GM18517 (cell line): ENCODE data around the gene CSNK2A3.
"Not testable (repeated sequence)": the region's sequence is repeated elsewhere in the genome, so short reads cannot be mapped to it uniquely, and the experiment has no call there.

Source experiments
- ATAC-seq: cut with Tn5 transposase; IDR thresholded peaks from one replicate; pipeline ENCODE4 v1.9.1; 2021; ENCODE audit warnings: mild to moderate bottlenecking, moderate library complexity; ENCODE audit not compliant: unreplicated experiment

Gene CSNK2A3

GRCh38 chr11:11352878-11353277 lies at the start of gene CSNK2A3:
Gene CSNK2A3 (minus strand): TSS chr11:11353250. CDS start chr11:11353119, 131 bp downstream.
- not testable (repeated sequence) for ATAC-seq

DNA sequence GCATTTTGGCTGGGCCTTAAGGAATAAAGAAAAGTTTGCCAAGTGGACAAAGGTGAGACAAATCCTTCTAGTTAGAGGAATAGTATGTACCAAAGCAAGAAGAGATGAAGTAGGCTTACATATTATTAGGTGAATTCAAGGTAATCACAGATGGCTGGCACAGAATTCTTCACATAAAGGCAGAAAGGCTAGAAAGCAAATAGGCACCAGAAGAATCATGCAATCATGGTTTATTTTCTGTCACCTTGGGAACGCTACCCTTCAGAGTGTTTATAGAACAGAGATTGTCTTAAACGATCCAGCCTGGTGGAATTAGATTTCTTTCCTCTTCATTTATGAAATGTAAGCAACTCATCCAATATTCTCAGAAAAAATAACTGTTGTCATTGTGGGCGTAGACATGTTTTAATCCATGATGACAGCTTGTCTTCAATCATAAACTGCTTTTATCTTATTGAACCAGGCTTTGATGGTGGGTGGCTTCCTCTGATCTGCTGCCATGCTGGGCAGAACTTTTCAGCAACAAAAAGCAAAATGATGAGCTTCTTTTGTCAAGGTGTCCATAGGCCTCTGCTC lies 49.0 kb upstream of the CSNK2A3 start:
- ATAC-seq, result no peak

DNA sequence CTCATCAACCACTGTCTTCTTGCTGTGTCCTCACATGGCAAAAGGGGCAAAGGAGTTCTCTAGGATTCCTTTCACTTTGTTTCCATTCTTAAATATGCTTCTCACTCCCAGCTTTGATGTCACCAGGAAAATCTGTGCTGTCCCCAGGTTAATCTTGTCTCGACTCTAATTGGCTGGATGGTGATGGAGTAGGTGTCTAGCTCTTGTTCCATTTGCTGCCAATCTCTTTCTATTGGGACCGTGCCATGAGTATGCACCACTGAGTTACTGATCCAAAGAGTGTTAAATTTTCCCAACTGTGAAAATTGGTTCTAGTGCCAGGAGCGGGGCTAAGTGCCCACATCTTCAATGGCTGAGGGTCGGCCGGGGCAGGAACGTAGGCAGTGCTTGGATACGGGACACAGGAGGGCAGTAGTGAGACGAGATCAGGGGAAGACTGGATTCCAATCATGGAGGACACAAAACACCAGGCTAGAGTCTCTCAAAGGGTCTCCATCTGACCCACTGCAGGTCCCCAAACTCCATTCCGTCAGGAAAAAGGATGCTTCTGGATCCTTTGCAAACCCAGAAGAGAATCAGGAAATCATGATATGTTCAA lies 47.7 kb upstream of the CSNK2A3 start:
- no peak for ATAC-seq

GRCh38 chr11:11400121-11400520 lies 47.1 kb upstream of the CSNK2A3 start:
- no peak for ATAC-seq

- no peak for ATAC-seq
Observed at GRCh38 chr11:11397781-11398180, 44.7 kb upstream of the CSNK2A3 start.

DNA sequence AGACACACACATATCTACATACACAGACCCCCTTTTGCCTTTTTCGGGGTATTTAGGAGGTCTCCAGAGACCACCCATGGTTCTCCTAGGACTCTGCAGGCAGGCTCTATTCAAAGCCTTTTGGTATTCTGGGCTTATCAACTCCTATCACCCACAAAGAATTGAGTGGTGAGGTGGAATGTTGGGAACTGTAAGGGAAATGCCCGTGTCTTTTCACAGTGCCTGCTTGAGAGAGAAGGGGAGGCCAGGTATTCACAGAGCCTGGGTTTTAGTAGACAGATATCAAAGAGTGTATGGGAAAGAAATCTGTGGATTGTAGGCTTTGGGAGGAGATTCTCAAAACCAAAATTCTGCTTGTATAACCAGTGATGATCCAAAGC lies 44.0 kb upstream of the CSNK2A3 start:
- ATAC-seq, result no peak

DNA sequence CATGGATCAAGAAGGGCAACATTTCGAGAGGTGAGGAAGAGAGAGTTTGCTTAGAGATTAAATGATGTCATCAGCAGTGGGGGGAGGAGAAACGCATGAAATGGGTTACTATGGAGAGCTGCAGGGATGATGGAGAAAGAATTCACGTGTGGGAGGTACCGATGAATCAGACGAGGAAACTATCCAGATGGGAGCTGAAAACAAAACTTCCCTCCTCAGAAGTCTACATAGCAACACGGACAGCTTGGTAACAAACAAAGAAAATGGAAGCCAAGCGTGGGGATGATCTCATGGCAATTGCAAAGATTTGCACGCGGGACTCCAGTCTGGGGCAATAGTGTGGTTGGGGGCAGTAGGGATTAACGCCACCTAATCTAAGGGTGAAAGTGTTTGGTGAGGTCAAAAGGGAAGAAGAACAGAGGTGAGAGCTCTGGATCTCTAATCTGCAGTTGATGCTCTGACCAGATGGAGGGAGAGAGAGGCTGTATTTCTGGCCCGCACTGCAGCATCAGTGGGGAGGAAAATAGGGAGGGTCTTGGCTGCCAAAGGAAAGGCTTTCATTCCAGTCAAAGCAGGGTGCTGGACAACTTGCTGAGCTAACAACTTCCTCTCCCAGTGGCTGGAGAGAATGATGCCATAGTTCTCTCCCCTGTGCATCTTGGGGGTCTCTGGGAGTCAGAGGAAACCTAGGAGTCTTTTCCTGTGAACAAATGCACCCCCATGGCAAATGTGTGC lies 43.4 kb upstream of the CSNK2A3 start:
- no peak for ATAC-seq

GRCh38 chr11:11395126-11395525 lies 42.1 kb upstream of the CSNK2A3 start:
- no peak for ATAC-seq

- ATAC-seq, result no peak
Observed at GRCh38 chr11:11394241-11394640, 41.2 kb upstream of the CSNK2A3 start.

DNA sequence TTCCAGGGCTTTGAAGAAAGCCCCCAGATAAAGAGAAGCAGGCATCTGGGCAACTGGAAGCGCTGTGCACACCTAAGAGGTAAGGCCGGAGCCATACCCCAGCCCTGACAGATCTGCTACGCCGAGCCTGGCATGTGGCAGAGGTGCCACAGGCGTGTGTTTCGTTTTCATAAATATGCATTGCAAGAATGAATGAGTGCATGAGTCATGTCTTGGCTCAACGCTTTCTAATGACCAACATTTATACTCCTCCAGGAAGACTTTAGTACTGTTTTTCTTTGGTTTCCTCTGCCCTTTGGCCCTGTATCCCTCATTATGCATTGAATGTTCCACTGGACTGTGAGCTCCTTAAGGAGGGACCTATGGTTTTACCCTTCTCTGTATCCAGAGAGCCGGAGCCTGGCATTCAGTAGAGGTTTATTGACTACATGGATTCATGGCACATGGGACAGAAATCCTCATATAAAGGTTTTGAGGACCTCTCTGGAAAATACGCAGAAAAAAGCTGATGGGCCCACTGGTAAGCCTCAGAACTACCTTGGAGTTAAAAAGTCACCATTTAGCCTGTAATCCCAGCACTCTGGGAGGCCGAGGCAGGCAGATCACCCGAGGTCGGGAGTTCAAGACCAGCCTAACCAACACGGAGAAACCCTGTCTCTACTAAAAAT lies 38.9 kb upstream of the CSNK2A3 start:
- ATAC-seq, result no peak

GRCh38 chr11:11391169-11391568 lies 38.1 kb upstream of the CSNK2A3 start:
- ATAC-seq, result no peak

DNA sequence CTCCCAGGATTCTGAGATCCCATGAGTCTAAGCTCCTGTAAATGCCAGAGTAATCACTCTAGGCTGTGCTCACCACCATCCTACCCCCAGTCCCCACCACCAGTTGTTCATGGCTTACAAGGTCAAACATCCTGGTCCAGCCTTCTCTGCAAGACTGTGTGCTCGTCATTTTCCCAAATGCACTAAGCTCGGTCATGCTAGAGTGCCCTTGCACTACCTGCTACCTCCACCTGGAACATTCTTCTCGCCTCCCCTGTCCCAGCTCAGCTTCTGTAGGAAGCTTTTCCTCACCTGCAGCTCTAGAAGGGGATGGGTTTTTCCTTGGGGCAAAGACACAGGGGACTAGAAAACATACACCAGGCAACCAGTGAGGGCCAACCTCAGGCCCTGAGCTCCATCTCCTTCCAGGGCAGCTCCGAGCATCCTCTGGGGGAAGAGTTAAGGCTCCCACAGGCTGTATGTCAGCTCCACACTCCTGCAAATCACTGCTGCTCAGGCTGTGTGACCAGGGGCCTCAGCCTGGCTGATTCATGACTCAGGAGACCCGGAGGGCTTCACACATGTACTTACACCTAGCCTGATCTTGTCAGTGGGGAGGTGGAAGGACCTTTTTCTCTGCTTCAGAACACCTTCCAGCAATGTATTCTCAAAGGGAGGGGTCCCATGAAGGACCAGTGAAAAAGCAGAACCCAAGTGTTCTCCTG lies 37.2 kb upstream of the CSNK2A3 start:
- ATAC-seq, result no peak

DNA sequence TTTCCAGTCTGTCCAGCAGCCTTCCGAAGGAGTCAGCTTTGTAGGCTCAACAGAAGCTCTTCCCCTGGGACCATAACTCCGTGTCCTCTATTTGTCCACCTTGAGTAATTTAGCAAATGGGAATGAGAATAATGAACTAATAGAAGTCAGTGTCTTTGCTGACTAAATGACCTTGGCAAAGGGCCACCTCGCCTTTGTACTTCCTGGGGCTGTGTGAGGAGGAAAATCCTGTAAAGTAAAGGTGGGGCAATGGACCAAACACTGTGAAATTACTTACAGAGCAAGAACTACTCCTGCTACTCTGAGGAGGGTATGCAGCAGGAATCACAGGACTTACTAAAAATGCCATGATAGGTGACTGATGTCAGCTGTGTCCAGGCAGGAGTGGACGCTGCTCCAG lies 36.2 kb upstream of the CSNK2A3 start:
- no peak for ATAC-seq

DNA sequence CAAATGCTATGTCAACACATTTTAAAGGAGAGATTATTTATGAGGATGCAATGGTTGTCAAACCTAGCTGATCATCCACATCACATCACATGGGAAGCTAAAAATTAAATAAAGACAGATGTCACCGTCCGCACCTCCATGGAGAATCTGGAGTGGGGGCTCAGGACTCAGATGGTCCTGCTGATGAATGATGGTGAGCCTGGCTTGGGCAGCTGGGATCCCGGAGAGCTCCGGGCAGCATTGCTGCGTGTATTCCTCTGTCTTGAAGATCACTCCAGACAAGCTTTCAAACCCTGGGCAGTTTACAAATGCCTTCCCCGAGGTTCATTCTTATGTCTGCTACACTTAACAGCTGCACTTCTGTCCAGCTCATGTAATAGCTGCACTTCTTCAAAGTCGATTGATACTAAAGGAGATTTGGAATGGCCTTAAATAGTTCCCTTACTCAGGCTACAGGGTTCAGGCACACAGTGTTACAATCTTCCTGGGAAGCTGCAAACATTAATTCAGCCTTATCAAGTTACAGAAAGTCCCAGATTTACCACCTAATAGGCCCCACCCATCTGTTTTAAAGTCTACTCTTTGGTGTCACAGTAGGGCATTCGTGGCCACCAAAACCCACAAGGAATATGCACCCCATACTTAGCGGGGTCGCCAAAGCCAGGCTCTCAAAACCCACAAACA lies 34.7 kb upstream of the CSNK2A3 start:
- no peak for ATAC-seq

GRCh38 chr11:11387207-11387606 lies 34.2 kb upstream of the CSNK2A3 start:
- no peak for ATAC-seq

GRCh38 chr11:11384829-11385228 lies 31.8 kb upstream of the CSNK2A3 start:
- no peak for ATAC-seq

DNA sequence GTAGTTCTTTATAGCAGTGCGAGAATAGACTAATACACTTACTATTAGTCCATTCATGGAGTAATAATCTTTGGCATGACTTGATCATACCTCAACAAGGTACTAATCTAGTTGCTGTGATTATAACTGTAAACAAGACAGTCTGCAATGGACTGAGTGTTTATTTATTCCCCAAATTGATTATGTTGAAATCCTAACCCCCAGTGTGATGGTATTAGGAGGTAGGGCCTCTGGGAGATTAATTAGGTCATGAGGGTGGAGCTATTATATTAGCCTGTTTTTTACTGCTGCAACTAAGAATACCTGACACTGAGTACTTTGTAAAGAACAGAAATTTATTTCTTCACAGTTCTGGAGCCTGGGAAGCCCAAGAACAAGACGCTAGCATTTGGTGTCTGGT lies 30.9 kb upstream of the CSNK2A3 start:
- ATAC-seq, result no peak

DNA sequence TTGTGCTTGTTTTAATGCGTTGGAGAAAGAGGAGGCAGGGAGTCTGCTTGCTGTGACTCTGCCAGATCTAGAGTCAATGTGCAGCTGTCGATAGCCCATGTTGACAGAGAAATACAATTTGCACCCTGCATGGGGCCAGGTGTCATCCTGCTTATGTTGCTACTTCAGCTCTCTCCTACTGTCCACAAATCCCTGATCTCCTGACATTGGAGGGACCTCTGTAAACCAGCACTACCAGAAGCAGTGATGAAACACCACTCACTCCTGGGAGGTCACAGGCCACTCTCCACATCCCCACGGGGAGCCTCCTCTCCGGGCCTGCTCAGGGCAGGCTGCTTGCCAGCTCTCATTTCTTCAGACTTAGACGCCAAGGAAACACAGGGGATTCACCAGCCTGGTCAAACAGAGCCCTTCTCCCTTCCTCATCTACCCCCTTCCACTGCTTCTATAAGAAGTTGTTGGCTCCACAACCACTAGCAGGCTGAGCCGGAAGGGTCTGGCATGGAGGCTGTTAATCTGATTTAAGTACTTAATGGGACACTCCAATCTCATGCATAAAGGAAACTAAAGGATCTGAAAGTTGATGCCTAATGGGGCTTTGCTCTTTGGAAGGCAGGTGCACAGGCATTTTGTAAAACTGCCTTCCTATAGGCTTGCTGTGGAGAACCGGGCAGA lies 29.9 kb upstream of the CSNK2A3 start:
- ATAC-seq, result no peak

DNA sequence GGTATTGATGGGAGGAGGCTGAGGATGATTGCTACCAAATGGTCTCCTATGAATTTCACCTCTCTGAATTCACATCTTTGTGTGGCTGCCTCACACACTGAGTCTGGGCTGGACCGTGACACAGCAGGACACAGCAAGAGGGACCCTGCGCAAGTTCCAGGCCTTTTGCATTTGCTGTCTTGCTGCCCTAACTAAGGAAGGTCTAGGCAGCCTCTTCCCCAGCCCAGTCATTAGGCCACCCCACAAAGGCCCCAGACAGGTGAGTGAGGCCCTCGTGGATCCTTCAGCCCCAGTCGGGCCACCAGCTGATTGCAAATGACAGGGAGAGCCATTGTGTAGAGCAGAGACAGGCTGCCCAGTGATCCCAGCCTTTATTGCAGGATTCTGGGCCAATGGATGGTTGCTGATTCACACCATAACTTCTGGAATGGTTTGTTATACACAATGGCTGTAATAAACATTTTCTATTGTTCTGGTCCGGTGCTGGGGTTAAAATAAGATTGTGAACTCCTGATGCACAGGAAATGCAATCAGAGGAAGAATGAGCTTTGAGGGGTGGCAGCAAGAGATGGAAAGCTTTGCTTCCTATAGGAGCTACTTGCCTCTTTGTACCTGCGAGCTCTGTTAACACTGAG lies 28.5 kb upstream of the CSNK2A3 start:
- no peak for ATAC-seq

- no peak for ATAC-seq
Observed at GRCh38 chr11:11380883-11381282, 27.8 kb upstream of the CSNK2A3 start.
